ENCODE results near the gene P2RY2. TPM values are rescaled to one million over a fixed set of nuclear protein-coding genes. Genes with fewer than 3 reads are reported as not detected.
A peak's percentile ranks its signal among the peaks of the same experiment; 100 is the strongest.

Gene P2RY2
- total and polyA plus RNA-seq, 5 experiments from 2014 or later, result not detected

DNA sequence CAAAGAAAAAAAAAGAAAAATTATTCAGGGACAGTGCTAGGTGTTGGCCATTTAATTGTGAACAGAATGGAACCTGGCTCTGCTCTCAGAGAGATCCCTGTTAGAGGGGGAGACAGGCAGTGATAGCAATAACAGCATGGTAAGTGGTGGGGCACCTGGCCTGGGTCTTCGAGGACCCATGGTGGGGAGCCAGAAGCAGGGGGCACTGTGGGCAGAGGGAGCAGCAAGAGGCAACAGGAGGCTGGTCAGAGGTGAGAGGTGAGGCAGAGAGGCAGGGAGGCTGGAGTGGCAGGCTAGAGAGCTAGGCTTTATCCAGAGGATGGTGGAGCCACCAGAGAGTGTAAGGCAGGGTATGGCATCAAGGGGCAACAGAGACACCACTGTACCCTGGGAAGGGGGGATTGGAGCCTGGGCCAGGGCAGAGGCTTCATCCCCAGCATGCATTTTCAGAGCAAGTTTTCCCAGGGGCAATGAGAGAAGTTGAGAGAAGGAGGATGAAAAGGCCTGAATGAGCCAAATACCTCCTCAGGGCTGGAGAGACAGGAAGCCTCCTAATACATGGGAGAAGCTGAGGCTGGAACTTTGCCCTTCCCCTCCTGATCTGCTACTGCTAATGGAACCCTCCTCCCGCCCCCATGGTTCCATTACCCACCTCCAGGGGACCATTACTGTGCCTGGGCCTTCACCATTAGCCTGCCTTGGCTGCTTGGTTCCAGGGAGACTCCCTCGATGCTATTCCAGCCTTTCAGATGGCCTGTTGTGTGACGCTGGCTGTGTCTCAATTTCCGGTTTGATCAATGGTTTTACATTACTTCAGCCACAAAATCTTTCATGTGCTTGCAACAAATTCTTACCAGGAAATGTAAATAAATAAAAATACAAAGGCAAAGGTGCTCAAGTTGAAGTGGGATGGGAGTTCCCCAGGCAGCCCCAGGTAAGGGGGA, 2.6 kb upstream of the P2RY2 start:
- no peaks in the 10 kb centered on the region for H3K9me3 Mint-ChIP-seq
- H3K36me3 Mint-ChIP-seq, result no peaks in the 10 kb centered on the region

GRCh38 chr11:73216465-73216864, 1.6 kb upstream of the P2RY2 start:
- Mint-ChIP-seq H3K27me3 (peaks cover 14 to 37% (median 24%) of the 10 kb centered on the region in 5 donors), H3K4me1 (peaks cover 4 to 37% (median 9%) of the 10 kb centered on the region in 4 donors), H3K9me3 (no peaks in the 10 kb centered on the region), H3K27ac (no peak overlapping the region), H3K36me3 (no peaks in the 10 kb centered on the region), H3K4me3 (peak overlapping the region in 3 of 10 donors; percentile 25 to 74 (median 68))
- ATAC-seq, result no peak
- POLR2A ChIA-PET, result no interaction called here
- DNase-seq, result no peak

More for the DNA sequence above, 2.6 kb upstream of the P2RY2 start:
- Mint-ChIP-seq H3K27me3 (peaks cover 12 to 34% (median 23%) of the 10 kb centered on the region in 5 donors), H3K27ac (peak overlapping the region in 1 of 10 donors; percentile 56), H3K4me3 (peak overlapping the region in 1 of 10 donors; percentile 2), H3K4me1 (peaks cover 4 to 37% (median 9%) of the 10 kb centered on the region in 4 donors)
- POLR2A ChIA-PET, result no interaction called here
- no peak for ATAC-seq
- peak in 1 of 10 donors; percentile 45 for DNase-seq

DNA sequence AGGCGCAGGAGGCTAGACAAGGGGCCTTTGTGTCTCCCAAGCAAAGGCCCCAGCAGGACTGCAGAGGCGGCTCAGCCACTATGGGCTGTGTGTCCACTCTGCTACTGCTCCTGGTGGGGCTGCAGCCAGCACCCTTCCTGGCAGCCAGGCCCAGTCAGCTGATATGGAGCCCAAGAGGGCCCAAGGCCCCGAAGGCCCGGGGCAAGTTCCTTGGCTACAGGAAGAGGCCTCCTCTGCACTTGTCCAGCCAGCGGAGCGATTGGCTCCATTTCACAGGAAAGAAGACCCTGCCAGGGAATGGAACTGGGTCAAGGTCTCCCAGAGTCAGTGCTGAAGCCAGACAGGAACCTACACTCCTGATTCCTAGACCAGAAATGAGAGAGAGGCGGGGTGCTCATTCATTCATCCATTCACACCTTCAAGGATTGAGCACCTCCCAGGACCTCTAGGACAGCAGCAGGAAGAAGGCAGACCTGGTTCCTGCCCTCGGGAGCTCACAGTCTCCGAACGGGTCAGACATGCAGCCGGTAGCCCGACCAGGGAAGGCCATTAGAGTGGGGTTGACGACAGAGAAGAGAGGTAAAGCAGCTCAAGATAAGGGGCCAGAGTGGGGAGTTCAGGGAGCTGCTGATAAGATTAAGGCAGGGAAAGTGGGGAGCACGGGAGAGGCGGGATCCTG, 811 bp upstream of the P2RY2 start:
- Mint-ChIP-seq H3K27me3 (peaks cover 14 to 41% (median 25%) of the 10 kb centered on the region in 5 donors), H3K27ac (peak overlapping the region in 1 of 10 donors; percentile 1), H3K9me3 (no peaks in the 10 kb centered on the region), H3K4me3 (peak overlapping the region in 9 of 10 donors; percentile 10 to 74 (median 68)), H3K4me1 (peaks cover 5 to 37% (median 9%) of the 10 kb centered on the region in 4 donors), H3K36me3 (no peaks in the 10 kb centered on the region)
- POLR2A ChIA-PET, result no interaction called here
- ATAC-seq, result no peak
- peak in 1 of 10 donors; percentile 28 for DNase-seq

GRCh38 chr11:73217810-73218105, 323 bp upstream of the P2RY2 start:
- no peaks in the 10 kb centered on the region for H3K9me3 Mint-ChIP-seq
- DNase-seq (peak in 1 of 10 donors; percentile 59), ATAC-seq (no peak)
- peaks cover 14 to 46% (median 27%) of the 10 kb centered on the region in 5 donors for H3K27me3 Mint-ChIP-seq
- POLR2A ChIA-PET, result no interaction called here
- peaks cover 6 to 37% (median 9%) of the 10 kb centered on the region in 4 donors for H3K4me1 Mint-ChIP-seq
- no peaks in the 10 kb centered on the region for H3K36me3 Mint-ChIP-seq
- H3K27ac Mint-ChIP-seq, result no peak overlapping the region
- H3K4me3 Mint-ChIP-seq, result peak overlapping the region in 5 of 10 donors; percentile 19 to 74 (median 68)

- POLR2A ChIA-PET, result no interaction called here
- Mint-ChIP-seq H3K4me1 (peaks cover 6 to 35% (median 9%) of the 10 kb centered on the region in 4 donors), H3K27ac (no peak overlapping the region), H3K9me3 (no peaks in the 10 kb centered on the region), H3K36me3 (no peaks in the 10 kb centered on the region), H3K27me3 (peaks cover 14 to 48% (median 27%) of the 10 kb centered on the region in 5 donors), H3K4me3 (peak overlapping the region in 5 of 10 donors; percentile 1 to 68 (median 54))
- DNase-seq, result no peak
- ATAC-seq, result no peak
Observed at GRCh38 chr11:73218830-73219215, 742 bp downstream of the P2RY2 start.

- POLR2A ChIA-PET, result no interaction called here
Observed at GRCh38 chr11:73219396-73220285, 1.6 kb downstream of the P2RY2 start.

GRCh38 chr11:73221451-73221850, 3.4 kb downstream of the P2RY2 start:
- ATAC-seq, result no peak
- Mint-ChIP-seq H3K27me3 (peaks cover 14 to 54% (median 28%) of the 10 kb centered on the region in 5 donors), H3K27ac (no peak overlapping the region), H3K9me3 (no peaks in the 10 kb centered on the region), H3K36me3 (no peaks in the 10 kb centered on the region), H3K4me3 (no peak overlapping the region), H3K4me1 (peaks cover 6 to 26% (median 12%) of the 10 kb centered on the region in 4 donors)
- DNase-seq, result no peak
- POLR2A ChIA-PET, result interaction anchor here (0.5 kb wide), 1 partner anchor 509 kb away, joined by 3 read pairs; no protein-coding TSS in a partner anchor

More at GRCh38 chr11:73219396-73220285, 1.6 kb downstream of the P2RY2 start:
- Mint-ChIP-seq H3K27ac (peak overlapping the region in 1 of 10 donors; percentile 5), H3K4me3 (peak overlapping the region in 7 of 10 donors; percentile 32 to 68 (median 57)), H3K9me3 (no peaks in the 10 kb centered on the region), H3K36me3 (no peaks in the 10 kb centered on the region), H3K27me3 (peaks cover 14 to 48% (median 28%) of the 10 kb centered on the region in 5 donors), H3K4me1 (peaks cover 6 to 34% (median 10%) of the 10 kb centered on the region in 4 donors)
- ATAC-seq (no peak), DNase-seq (no peak)

DNA sequence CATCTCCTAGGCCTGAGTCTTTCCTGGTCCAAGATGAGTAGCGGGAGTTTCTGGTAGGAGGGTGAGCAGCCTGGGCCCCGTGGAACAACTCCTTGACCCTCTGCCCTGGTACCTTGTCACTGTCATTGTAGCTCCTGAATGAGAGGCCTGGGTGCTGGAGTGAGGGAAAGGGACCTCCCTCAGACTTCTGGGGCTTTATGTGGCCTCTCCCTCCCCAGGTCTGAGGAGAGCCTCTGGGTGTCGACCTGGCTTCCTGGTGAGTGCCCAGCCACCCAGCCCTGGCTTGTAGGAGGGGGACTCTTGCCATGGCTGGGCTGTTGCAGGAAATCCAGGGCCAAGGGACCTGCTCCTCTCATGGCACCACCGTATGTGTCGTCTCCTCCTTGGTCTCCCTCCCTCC, 3.9 kb downstream of the P2RY2 start:
- no peak overlapping the region for H3K4me3 Mint-ChIP-seq
- H3K4me1 Mint-ChIP-seq, result peaks cover 6 to 21% (median 12%) of the 10 kb centered on the region in 4 donors
- no peak for DNase-seq
- H3K27ac Mint-ChIP-seq, result peak overlapping the region in 1 of 10 donors; percentile 3
- peaks cover 14 to 49% (median 25%) of the 10 kb centered on the region in 5 donors for H3K27me3 Mint-ChIP-seq
- H3K36me3 Mint-ChIP-seq, result no peaks in the 10 kb centered on the region
- H3K9me3 Mint-ChIP-seq, result no peaks in the 10 kb centered on the region
- POLR2A ChIA-PET, result no interaction called here
- no peak for ATAC-seq

- no peak for DNase-seq
- no peak for ATAC-seq
- POLR2A ChIA-PET, result no interaction called here
- H3K36me3 Mint-ChIP-seq, result no peaks in the 10 kb centered on the region
- H3K9me3 Mint-ChIP-seq, result no peaks in the 10 kb centered on the region
- H3K27me3 Mint-ChIP-seq, result peaks cover 10 to 35% (median 17%) of the 10 kb centered on the region in 5 donors
- peaks cover 0 to 14% (median 7%) of the 10 kb centered on the region in 4 donors for H3K4me1 Mint-ChIP-seq
- peak overlapping the region in 1 of 10 donors; percentile 6 for H3K27ac Mint-ChIP-seq
- no peak overlapping the region for H3K4me3 Mint-ChIP-seq
Observed at GRCh38 chr11:73223998-73224730, 6.1 kb downstream of the P2RY2 start.

- ATAC-seq, result no peak
- Mint-ChIP-seq H3K4me3 (no peak overlapping the region), H3K4me1 (peaks cover 0 to 10% (median 3%) of the 10 kb centered on the region in 4 donors), H3K27ac (peak overlapping the region in 1 of 10 donors; percentile 3), H3K9me3 (no peaks in the 10 kb centered on the region), H3K36me3 (no peaks in the 10 kb centered on the region), H3K27me3 (peaks cover 2 to 25% (median 9%) of the 10 kb centered on the region in 5 donors)
- POLR2A ChIA-PET, result no interaction called here
- DNase-seq, result no peak
Observed at GRCh38 chr11:73225001-73225686, 7.1 kb downstream of the P2RY2 start.

GRCh38 chr11:73225851-73226250, 7.8 kb downstream of the P2RY2 start:
- Mint-ChIP-seq H3K36me3 (no peaks in the 10 kb centered on the region), H3K27me3 (peaks cover under 1 to 19% (median 7%) of the 10 kb centered on the region in 5 donors), H3K4me1 (peaks cover 0 to 10% (median 3%) of the 10 kb centered on the region in 4 donors), H3K9me3 (no peaks in the 10 kb centered on the region), H3K4me3 (no peak overlapping the region), H3K27ac (peak overlapping the region in 1 of 10 donors; percentile 3)
- ATAC-seq, result no peak
- no peak for DNase-seq
- POLR2A ChIA-PET, result no interaction called here

All from naive thymus-derived CD8-positive, alpha-beta T cell (primary cell).